Stimulated activated CD8-positive, alpha-beta memory T cell treated with anti-CD3 and anti-CD28 coated beads, Interleukin-15, amount 100 ng/mL, for 48 hours (primary cell): ENCODE results near the gene ZNF768.
A peak's percentile ranks its signal among the peaks of the same experiment; 100 is the strongest.
"Not testable (repeated sequence)": the region's sequence is repeated elsewhere in the genome, so short reads cannot be mapped to it uniquely, and the experiment has no call there.

Source experiments
- DNase-seq, 2 donors: peaks; one replicate each; pipeline ENCODE4 v3.0.0-alpha.2; 2020; ENCODE audit warnings: low read depth in 2 of 2

Gene ZNF768

GRCh38 chr16:30555315-30556124, 29.2 kb upstream of the ZNF768 start:
- DNase-seq: no peak

GRCh38 chr16:30554557-30555314, 28.4 kb upstream of the ZNF768 start:
- DNase-seq: no peak

GRCh38 chr16:30553393-30553899, 27.1 kb upstream of the ZNF768 start:
- no peak for DNase-seq

GRCh38 chr16:30552956-30553355, 26.6 kb upstream of the ZNF768 start:
- DNase-seq: no peak

GRCh38 chr16:30551781-30552180, 25.4 kb upstream of the ZNF768 start:
- DNase-seq: peak in 1 of 2 donors; percentile 32

- no peak for DNase-seq
Observed at GRCh38 chr16:30548416-30549253, 22.3 kb upstream of the ZNF768 start.

- DNase-seq: no peak
Observed at GRCh38 chr16:30546115-30546514, 19.7 kb upstream of the ZNF768 start.

- no peak for DNase-seq
Observed at GRCh38 chr16:30543067-30543466, 16.7 kb upstream of the ZNF768 start.

GRCh38 chr16:30541502-30542329, 15.3 kb upstream of the ZNF768 start:
- DNase-seq: no peak

- not testable (repeated sequence) for DNase-seq
Observed at GRCh38 chr16:30540916-30541464, 14.6 kb upstream of the ZNF768 start.

GRCh38 chr16:30539986-30540526, 13.7 kb upstream of the ZNF768 start:
- not testable (repeated sequence) for DNase-seq

GRCh38 chr16:30539000-30539964, 12.9 kb upstream of the ZNF768 start:
- no peak for DNase-seq

GRCh38 chr16:30536391-30537024, 10.1 kb upstream of the ZNF768 start:
- DNase-seq: not testable (repeated sequence)

- peak in 1 of 2 donors; percentile 54 for DNase-seq
Observed at GRCh38 chr16:30535777-30536190, 9.4 kb upstream of the ZNF768 start.

GRCh38 chr16:30535106-30535776, 8.9 kb upstream of the ZNF768 start:
- DNase-seq: no peak

- DNase-seq: peak; percentile 87
Observed at GRCh38 chr16:30534368-30535105, 8.2 kb upstream of the ZNF768 start, which contains the start of gene ZNF747. TSS of gene ZNF747 (minus strand) at chr16:30534858. CDS start at chr16:30534679, 179 bp downstream.

GRCh38 chr16:30533748-30534367, 7.5 kb upstream of the ZNF768 start:
- no peak for DNase-seq
